ENCODE results near the gene VILL.

Gene VILL

DNA sequence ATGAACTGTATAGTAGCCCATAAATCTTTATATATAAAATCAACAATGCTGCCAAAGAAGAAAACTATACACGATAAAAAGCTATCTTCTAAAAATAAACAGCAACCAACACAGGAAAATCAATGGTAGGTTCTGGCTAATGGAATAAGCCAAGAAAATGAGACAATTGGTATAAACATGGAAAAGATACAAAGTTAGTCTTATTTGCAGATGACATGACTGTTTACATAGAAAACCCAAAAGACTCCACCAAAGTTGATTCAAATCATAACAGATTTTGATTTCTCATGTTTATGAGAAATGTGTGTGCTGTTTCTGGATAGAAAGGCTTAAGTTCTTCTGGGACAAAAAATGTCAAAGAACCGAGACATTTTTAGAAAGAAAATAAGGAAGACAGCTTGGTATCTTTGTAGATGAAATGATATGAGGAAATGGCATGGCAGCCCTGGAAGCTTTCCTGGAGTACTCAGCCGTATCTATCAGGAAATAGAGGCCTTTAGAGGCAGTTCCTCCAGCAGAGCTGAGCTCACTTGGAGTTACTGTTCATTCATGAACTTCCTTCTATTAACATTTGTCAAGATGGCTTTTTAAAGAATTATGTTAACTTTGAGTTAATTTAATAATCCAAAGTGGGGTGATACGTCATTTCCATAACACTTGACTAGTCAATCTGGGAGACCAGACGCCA, 36.7 kb upstream of the VILL start:
- in situ Hi-C loops (cut with HindIII; ENCODE audit: low sequenced_read_pairs): loop anchor here (25.0 kb wide), 1 partner anchor 517 kb away; no protein-coding TSS in a partner anchor
- no peak for DNase-seq (ENCODE audit: low read depth)
- TF ChIP-seq, protein P1, sequence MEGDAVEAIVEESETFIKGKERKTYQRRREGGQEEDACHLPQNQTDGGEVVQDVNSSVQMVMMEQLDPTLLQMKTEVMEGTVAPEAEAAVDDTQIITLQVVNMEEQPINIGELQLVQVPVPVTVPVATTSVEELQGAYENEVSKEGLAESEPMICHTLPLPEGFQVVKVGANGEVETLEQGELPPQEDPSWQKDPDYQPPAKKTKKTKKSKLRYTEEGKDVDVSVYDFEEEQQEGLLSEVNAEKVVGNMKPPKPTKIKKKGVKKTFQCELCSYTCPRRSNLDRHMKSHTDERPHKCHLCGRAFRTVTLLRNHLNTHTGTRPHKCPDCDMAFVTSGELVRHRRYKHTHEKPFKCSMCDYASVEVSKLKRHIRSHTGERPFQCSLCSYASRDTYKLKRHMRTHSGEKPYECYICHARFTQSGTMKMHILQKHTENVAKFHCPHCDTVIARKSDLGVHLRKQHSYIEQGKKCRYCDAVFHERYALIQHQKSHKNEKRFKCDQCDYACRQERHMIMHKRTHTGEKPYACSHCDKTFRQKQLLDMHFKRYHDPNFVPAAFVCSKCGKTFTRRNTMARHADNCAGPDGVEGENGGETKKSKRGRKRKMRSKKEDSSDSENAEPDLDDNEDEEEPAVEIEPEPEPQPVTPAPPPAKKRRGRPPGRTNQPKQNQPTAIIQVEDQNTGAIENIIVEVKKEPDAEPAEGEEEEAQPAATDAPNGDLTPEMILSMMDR (IDR thresholded peaks at IDR 0.05; ENCODE audit: low read depth, low read length, missing control alignments): no peak
- no peak overlapping the region for H3K4me3 ChIP-seq (ENCODE audit: low read depth, low read length)

DNA sequence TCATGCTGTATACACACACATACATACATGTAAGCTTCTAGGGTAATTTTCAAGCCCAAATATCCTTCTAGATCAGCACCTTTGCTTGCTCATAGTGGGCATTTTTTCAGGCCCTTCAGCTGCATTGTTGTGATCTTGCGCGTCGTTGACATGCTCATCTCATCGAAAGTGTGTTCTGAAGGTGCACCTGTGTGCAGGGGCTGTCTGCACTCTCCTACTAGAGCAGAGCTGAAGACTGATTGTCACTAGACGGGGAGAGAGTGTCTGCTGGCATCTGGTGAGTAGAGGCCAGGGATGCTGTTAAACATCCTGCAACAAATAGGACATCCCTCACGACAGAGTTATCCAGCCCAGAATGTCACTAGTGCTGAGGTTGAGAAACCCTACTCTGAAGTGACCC, 35.7 kb upstream of the VILL start:
- in situ Hi-C loops (cut with HindIII; ENCODE audit: low sequenced_read_pairs): loop anchor here (25.0 kb wide), 1 partner anchor 518 kb away; no protein-coding TSS in a partner anchor

DNA sequence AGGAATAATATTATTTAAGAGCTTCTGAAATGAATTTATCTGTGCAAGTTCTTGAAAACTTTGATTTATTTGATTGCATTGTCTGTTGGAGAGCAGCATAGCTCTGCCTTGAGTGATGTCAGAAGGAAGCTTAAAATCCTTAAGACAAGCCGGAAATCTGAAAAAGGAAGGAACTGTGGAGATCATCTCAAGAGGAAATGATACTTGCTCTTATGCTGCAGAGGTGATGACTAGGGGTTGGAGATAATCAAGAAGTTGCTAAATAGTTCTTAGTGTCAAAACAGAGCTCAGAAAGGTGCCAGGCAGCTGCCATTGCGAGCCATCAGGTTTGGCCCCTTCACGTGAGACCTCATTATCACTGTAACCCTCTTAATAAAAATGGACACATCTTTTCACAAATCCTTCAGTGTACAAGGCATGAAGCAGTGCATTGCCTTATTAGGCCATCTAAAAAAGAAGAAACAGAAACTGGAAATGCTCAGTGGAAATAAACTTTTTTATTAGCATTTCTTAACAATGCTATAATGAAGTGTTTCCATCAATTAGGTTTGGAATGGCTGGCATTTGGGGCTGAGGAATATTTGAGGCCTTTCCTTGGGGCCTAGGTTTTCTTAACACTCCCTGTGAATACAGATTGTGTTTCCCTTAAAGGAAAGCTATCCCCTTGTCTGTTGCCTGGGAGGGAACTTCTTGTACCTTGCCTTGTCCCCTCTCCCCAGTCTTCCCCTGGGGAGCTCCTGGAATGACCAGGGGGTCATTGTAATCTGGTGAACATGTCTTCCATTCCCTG, 34.5 kb upstream of the VILL start:
- TF ChIP-seq, protein P1 (IDR thresholded peaks at IDR 0.05; ENCODE audit: low read depth, low read length, missing control alignments): no peak
- no peak overlapping the region for H3K4me3 ChIP-seq (ENCODE audit: low read depth, low read length)
- DNase-seq (ENCODE audit: low read depth): no peak
- in situ Hi-C loops (cut with HindIII; ENCODE audit: low sequenced_read_pairs): loop anchor here (25.0 kb wide), 1 partner anchor 519 kb away; no protein-coding TSS in a partner anchor

More for the DNA sequence above, 35.7 kb upstream of the VILL start:
- no peak overlapping the region for H3K4me3 ChIP-seq (ENCODE audit: low read depth, low read length)
- TF ChIP-seq, protein P1 (IDR thresholded peaks at IDR 0.05; ENCODE audit: low read depth, low read length, missing control alignments): no peak
- DNase-seq (ENCODE audit: low read depth): no peak

DNA sequence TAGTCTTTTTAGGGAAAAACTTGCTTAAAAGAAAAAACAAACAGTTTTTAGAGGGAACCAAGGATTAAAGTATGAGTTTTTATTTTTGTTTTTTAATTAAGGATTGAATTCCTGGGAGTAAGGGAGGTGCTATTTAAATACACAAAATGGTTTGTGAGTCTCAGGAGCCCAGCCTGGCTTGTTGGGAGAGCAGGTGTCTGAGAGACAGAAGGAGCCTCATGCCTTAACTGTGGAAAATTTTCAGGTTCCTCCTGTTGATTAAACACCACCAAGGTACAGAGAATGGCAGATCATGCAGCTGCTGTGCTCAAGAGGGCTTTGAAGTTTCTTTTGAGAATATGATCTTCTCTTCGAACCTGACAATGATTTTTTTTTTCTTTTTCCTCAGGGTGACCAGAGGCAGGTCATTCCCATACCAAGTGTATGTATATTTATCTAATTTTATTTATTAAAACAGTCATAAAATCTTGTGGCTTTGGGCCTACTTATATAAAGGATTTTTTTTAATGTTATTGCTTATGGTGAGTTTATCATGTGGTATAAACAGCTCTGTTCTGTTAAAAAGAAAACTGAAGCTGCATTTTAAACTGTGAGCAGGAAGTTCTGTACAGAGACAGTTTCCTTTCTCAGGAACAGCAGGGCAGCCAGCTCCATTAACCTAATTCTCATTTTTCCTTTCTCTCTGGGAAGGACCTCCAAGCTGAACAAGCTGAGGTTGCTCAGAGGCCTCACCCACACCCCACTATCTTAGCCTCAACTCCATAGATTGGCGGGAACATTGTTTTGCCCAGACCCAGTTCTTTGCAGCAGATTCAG, 33.7 kb upstream of the VILL start:
- in situ Hi-C loops (cut with HindIII; ENCODE audit: low sequenced_read_pairs): loop anchor here (25.0 kb wide), 1 partner anchor 520 kb away; no protein-coding TSS in a partner anchor
- H3K4me3 ChIP-seq (ENCODE audit: low read depth, low read length): no peak overlapping the region

DNA sequence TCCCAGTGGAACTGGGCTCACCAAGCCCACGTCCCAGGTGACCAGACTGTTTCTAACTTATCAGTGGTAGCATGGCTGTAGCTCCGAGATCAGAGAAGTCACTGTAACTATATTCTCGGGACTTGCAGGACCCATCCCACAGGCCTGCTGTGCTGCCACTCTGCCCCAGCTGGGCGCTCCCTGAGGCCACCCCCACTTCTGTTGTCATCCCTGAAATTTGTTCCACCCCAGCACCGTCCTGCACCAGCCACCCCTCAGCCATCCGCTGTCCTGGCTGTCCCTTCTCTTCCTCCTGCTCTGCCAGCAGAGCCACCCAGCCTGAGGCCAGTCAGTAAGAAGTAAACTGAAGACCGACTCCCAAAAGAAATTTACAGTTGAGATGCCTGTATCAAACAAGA, 33.0 kb upstream of the VILL start:
- no peak overlapping the region for H3K4me3 ChIP-seq (ENCODE audit: low read depth, low read length)
- no peak for DNase-seq (ENCODE audit: low read depth)
- in situ Hi-C loops (cut with HindIII; ENCODE audit: low sequenced_read_pairs): loop anchor here (25.0 kb wide), 1 partner anchor 520 kb away; no protein-coding TSS in a partner anchor
- TF ChIP-seq, protein P1 (IDR thresholded peaks at IDR 0.05; ENCODE audit: low read depth, low read length, missing control alignments): no peak

More for the DNA sequence above, 33.7 kb upstream of the VILL start:
- no peak for DNase-seq (ENCODE audit: low read depth)
- TF ChIP-seq, protein P1 (IDR thresholded peaks at IDR 0.05; ENCODE audit: low read depth, low read length, missing control alignments): no peak

Data from astrocyte of the cerebellum (primary cell).